ENCODE results near the gene HEATR3.

HEATR3 gene

GRCh38 chr16:50153596-50154419, 88.0 kb downstream of the HEATR3 start:
- no peak for DNase-seq

- no peak for DNase-seq
Measured at GRCh38 chr16:50154420-50154950, 88.7 kb downstream of the HEATR3 start.

GRCh38 chr16:50155925-50156324, 90.2 kb downstream of the HEATR3 start:
- DNase-seq, result no peak
